Fibroblast of villous mesenchyme (primary cell): ENCODE results near the gene SLX9. TPM values are rescaled to one million over a fixed set of nuclear protein-coding genes. Genes with fewer than 3 reads are reported as not detected.

Experiments
- DNase-seq: peaks from one replicate; pipeline ENCODE4 v3.0.0-alpha.2; 2010; ENCODE audit warnings: low read depth
- H3K4me3 ChIP-seq: 2 replicates; pipeline ENCODE4 v1.5.1; 2011; ENCODE audit warnings: low read depth, mild to moderate bottlenecking, low read length
- total RNA-seq: library from RNA; depleted of rRNA; stranded (reverse); fragments of >200 nt; gene quantifications from 2 replicates; pipeline ENCODE4 v1.2.3, GENCODE V29; 2012
- TF ChIP-seq, protein P1 (sequence below): IDR thresholded peaks from 2 replicates; pipeline ENCODE4 v1.5.1; 2012; ENCODE audit warnings: low read depth, mild to moderate bottlenecking, low read length; ENCODE audit not compliant: insufficient read depth

The SLX9 gene
- total RNA-seq, 1 donor, result 12.1 TPM

DNA sequence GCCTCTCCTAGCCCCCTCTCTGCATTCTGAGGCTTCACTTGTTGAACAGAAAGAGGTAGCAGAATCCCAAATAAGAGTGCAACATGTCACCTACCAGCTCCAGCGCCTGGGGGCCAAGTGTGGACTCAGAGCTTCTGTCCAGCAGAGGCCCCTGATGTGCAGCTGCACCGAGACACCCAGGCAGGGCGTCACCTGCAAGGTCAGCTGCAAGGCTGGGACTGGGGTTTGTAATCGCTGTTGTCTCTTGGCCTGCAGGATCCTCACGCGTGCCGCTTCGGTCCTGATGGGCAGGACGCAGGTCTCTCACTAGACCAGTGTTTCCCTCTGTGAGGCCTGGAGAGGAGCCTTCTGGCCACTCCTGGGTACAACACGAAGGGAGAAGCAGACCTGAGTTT, 4.3 kb upstream of the SLX9 start:
- no peak overlapping the region for H3K4me3 ChIP-seq
- TF ChIP-seq, protein P1, sequence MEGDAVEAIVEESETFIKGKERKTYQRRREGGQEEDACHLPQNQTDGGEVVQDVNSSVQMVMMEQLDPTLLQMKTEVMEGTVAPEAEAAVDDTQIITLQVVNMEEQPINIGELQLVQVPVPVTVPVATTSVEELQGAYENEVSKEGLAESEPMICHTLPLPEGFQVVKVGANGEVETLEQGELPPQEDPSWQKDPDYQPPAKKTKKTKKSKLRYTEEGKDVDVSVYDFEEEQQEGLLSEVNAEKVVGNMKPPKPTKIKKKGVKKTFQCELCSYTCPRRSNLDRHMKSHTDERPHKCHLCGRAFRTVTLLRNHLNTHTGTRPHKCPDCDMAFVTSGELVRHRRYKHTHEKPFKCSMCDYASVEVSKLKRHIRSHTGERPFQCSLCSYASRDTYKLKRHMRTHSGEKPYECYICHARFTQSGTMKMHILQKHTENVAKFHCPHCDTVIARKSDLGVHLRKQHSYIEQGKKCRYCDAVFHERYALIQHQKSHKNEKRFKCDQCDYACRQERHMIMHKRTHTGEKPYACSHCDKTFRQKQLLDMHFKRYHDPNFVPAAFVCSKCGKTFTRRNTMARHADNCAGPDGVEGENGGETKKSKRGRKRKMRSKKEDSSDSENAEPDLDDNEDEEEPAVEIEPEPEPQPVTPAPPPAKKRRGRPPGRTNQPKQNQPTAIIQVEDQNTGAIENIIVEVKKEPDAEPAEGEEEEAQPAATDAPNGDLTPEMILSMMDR, result no peak

GRCh38 chr21:44938772-44939531, 877 bp upstream of the SLX9 start:
- no peak for DNase-seq
- H3K4me3 ChIP-seq, result peak overlapping the region; percentile 91
- TF ChIP-seq, protein P1, result no peak

More for the DNA sequence above, 4.3 kb upstream of the SLX9 start:
- no peak for DNase-seq

DNA sequence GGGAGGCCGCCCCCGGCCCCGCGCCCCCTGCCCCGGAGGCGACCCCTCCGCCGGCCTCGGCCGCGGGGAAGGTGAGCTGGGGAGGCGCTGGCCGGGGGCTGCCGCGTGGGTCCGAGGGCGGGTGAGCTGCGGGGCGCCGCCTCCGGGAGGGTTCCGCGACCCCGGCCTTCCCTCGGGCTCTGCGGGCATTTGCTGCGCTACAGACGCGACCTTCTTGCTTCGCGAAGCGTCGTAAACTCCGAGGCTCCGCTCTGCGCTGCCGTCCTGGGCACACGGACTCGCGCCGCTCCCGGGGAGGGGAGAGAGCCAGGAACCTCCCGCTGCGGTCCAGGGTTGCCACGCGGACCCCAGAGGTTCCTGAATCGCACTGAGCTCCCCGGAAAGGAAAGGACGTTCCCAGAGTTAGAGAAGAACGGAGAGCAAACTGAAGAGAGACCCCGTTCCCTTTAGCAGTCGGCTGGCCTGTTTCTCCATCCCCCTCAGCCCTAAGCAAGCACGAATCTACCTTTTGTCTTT, 345 bp downstream of the SLX9 start:
- peak overlapping the region; percentile 91 for H3K4me3 ChIP-seq
- TF ChIP-seq, protein P1, result no peak
- DNase-seq, result peak; percentile 24

DNA sequence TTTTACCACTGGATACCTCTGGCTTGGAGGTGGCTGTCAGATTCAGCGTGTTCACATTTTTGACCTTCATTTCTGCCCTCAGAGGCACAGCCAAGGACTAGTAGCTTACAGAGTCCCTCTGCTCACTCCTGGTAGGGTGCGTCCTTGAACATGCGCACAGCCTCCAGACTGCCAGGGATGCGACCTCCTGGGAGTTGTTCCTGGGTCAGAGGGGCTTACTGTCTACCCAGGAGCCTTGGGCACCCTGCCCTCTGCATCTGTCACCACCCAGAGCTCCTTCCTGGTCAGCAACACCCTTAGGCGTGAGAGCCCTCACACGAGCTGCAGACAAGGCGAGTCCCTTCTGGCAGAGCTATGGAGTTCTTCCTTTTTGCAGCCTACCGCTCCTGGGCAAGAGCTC, 1.7 kb downstream of the SLX9 start:
- H3K4me3 ChIP-seq, result no peak overlapping the region
- TF ChIP-seq, protein P1, result no peak
- no peak for DNase-seq

GRCh38 chr21:44942566-44942965, 2.7 kb downstream of the SLX9 start:
- no peak for DNase-seq
- no peak overlapping the region for H3K4me3 ChIP-seq
- TF ChIP-seq, protein P1, result no peak

DNA sequence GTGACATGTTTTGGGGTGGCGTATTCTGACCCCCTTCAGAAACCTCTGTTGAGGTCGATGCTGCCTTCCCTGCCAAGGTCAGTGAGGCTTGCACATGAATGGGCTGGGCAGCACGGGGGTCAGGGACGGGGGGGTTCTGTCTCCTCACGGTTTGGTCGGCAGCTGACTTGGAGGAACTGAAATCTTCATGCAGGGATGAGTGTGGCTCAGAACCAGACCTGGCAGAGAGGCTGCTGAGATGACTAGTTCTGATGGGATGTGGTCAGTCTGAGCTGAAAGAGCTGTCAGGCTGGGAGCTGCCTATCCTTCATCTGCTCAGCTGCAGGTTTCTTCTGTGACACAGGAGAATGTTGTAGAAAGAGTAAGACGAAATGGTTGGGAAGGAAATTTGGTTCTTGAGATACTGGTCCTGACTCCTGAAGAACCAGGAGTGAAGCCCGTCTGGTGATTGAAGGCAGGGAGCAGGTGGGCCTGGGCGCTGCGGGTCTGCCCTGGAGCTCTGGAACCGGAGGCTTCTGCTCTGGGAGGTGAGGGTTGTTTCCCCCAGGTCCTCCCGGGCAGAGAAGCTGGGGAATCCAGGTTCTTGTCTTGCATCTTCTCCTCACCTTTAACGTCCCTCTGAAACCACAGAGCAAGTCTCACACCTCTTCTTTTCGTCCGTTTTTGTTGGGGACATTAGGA, 3.3 kb downstream of the SLX9 start:
- no peak overlapping the region for H3K4me3 ChIP-seq
- TF ChIP-seq, protein P1, result no peak
- DNase-seq, result no peak
